ENCODE results near the gene ZNF784.

GRCh38 chr19:55644191-55644833, 19.9 kb upstream of the ZNF784 start:
- no peak for TF ChIP-seq CTCF (IDR thresholded peaks at IDR 0.05)
- no peak for TF ChIP-seq EP300 (IDR thresholded peaks at IDR 0.05)
- no peak for TF ChIP-seq POLR2A (IDR thresholded peaks at IDR 0.05)

Measured in tibial nerve (tissue), 4 donors.